ENCODE measurements around the gene INPP4A.
"Not testable (repeated sequence)": the region's sequence is repeated elsewhere in the genome, so short reads cannot be mapped to it uniquely, and the experiment has no call there.

INPP4A gene

DNA sequence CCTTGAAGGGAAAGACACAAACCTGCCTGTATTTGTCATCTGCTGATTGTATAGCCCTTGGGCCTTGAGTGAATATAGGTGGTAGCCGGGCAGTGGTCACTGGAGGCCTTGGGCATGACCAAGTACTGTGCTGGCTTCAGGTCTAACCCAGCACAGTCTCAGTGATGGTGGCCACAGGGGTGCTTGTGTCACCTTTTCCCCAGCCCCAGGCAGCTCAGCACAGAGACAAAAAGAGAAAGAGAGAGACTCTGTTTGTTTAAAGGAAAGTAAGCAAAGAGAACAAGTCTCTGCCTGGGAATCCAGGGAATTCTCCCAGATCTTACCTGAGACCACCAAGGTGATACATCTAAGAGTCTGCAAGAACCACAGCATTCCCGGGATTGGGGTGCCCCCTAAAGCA is 39.4 kb upstream of the INPP4A start:
- TF ChIP-seq, protein P1, sequence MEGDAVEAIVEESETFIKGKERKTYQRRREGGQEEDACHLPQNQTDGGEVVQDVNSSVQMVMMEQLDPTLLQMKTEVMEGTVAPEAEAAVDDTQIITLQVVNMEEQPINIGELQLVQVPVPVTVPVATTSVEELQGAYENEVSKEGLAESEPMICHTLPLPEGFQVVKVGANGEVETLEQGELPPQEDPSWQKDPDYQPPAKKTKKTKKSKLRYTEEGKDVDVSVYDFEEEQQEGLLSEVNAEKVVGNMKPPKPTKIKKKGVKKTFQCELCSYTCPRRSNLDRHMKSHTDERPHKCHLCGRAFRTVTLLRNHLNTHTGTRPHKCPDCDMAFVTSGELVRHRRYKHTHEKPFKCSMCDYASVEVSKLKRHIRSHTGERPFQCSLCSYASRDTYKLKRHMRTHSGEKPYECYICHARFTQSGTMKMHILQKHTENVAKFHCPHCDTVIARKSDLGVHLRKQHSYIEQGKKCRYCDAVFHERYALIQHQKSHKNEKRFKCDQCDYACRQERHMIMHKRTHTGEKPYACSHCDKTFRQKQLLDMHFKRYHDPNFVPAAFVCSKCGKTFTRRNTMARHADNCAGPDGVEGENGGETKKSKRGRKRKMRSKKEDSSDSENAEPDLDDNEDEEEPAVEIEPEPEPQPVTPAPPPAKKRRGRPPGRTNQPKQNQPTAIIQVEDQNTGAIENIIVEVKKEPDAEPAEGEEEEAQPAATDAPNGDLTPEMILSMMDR (conservative IDR thresholded peaks at IDR 0.05; ENCODE audit: control insufficient read depth, insufficient read depth, low read depth, low read length), result no peak
- H3K4me3 ChIP-seq (ENCODE audit: control insufficient read depth, low read depth, low read length), result no peak overlapping the region
- DNase-seq (ENCODE audit: low read depth), result no peak

DNA sequence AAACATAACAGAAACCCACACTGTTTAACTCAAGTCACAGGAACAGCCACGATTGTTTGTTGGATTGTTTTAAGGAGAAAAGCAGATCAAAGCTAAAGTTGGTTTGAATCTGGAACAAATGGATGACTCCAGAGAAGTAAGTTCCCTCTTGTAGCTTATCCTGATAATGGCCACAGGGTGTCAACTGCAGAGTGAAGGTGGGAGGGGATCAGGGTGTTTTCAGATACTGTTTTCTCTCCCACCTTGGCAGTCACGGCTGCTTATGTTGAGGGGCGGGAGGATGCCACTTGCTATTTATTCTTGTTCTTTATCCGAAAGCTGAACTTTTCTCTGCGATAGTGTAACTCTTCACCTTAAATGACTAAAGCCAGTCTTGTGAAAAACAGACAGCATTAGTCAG is 36.5 kb upstream of the INPP4A start:
- TF ChIP-seq, protein P1 (conservative IDR thresholded peaks at IDR 0.05; ENCODE audit: control insufficient read depth, insufficient read depth, low read depth, low read length), result no peak
- no peak for DNase-seq (ENCODE audit: low read depth)
- H3K4me3 ChIP-seq (ENCODE audit: control insufficient read depth, low read depth, low read length), result no peak overlapping the region

DNA sequence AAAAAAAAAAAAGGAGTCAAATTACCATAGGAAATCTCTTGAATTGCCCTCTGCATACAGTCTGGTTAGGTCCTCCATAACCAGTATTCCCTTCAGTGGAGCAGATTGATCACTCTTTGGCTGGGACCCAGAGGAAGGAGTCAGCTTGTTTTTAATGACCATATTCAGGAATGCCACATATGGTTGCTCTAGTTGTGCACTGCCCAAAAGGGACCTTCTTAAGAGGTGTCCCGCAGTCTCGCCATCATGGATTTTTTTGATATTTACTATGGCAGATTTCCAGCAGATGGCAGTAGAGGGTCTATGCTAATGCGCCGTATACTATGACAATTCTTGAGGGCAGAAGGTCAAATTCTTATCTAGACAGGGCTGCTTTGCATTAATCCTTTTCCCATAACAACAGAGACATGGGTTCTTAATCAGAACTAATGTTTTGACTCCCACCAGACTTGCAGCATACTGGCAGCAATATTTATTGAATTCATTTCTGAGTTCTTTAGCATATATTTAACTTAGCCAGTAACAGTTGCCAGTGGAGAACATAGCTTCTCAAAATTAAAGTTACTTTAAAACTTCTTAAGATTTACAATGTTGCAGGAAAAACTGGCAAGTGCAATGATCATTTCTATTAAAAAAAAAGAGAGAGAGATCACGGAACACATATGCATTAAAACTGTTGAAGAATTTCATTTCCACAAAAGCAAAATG is 31.8 kb upstream of the INPP4A start:
- H3K4me3 ChIP-seq (ENCODE audit: control insufficient read depth, low read depth, low read length), result no peak overlapping the region
- TF ChIP-seq, protein P1 (conservative IDR thresholded peaks at IDR 0.05; ENCODE audit: control insufficient read depth, insufficient read depth, low read depth, low read length), result peak; percentile 78
- DNase-seq (ENCODE audit: low read depth), result peak; percentile 66

DNA sequence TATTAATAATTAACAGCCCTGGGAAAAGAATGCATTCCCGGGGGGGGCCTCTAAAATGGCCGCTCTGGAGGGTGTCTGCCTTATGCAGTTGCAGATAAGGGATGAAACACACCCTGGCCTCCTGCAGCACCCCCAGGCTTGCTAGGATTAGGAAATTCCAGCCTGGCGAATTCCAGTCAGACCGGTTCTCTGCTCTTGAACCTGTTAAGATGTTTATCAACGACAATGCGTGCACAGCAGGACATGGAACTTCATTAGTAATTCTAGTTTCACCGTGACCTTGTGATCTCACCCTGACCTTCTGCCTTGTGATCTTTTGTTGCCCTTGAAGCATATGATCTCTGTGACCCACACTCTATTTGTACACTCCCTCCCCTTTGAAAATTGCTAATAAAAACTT is 30.4 kb upstream of the INPP4A start:
- not testable (repeated sequence) for DNase-seq (ENCODE audit: low read depth); H3K4me3 ChIP-seq (ENCODE audit: control insufficient read depth, low read depth, low read length)

DNA sequence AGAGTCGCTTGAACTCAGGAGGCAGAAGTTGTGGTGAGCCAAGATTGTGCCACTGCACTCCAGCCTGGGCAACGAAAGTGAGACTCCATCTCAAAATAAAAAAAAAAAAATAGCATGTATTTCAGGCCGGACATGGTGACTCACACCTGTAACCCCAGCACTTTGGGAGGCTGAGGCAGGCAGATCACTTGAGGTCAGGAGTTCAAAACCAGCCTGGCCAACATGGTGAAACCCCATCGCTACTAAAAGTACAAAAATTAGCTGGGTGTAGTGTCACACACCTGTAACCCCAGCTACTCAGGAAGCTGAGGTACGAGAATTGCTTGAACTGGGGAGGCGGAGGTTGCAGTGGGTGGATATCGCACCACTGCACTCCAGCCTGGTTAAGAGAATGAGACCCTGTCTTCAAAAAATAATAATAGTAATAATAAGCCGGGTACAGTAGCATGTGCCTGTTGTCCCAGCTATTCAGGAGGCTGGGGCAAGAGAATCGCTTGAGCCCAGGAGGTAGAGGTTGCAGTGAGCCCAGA is 28.9 kb upstream of the INPP4A start:
- H3K4me3 ChIP-seq (ENCODE audit: control insufficient read depth, low read depth, low read length); DNase-seq (ENCODE audit: low read depth): not testable (repeated sequence)

DNA sequence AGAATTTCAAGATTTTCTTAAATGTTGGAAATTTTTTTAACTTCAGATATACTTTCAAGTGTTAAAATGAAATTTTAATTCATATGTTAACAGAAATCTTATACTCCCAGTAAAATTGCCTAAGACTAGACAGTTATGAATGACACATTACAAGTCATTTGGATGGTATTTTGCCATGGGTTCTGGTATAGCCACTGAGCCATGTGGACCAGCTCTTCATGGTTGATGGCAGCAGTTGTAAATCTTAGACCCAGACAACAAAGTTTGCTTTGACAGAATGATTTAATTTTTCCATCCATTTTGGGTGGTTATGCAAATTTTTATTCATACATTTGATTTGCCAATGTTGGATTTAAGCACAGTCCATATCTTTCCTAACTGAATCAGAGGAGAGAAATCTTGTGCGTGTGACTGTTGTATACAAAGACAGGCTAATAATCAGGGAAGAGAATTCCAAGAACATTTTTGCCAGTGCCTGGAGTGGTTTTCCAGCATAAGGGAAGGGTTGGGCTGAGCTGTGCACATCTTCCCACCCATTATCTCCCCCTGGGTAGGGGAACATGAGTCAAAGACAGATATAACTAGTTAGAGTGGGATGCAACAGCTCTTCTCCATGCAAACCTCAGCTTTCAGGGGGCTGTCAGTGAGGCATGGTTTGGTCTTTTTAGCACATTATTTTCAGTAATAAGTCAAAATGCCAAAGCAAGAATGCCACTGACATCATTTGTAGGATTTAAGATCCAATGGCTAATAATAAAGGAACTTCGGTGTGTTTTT is 28.1 kb upstream of the INPP4A start:
- H3K4me3 ChIP-seq (ENCODE audit: control insufficient read depth, low read depth, low read length), result no peak overlapping the region
- no peak for DNase-seq (ENCODE audit: low read depth)
- TF ChIP-seq, protein P1 (conservative IDR thresholded peaks at IDR 0.05; ENCODE audit: control insufficient read depth, insufficient read depth, low read depth, low read length), result no peak

DNA sequence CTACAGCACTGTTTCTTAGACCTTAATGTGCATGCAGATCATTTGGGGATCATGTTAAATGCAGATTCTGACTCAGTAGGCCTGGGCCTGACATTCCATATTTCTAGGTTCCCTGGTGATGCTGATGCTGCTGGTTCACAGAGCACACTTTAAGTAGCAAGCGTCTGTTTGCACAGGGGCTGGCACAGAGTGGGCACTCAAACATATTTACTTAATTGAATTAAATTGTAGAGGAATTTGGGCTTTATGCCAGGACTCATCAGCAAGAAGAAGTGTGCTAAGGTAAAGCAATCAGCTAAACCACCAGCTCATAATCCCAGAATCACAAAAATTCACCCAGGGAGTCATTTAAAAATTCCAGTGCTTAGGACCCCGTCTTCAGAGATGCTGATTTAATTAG is 25.1 kb upstream of the INPP4A start:
- TF ChIP-seq, protein P1 (conservative IDR thresholded peaks at IDR 0.05; ENCODE audit: control insufficient read depth, insufficient read depth, low read depth, low read length), result no peak
- H3K4me3 ChIP-seq (ENCODE audit: control insufficient read depth, low read depth, low read length), result no peak overlapping the region
- no peak for DNase-seq (ENCODE audit: low read depth)

Data from fibroblast of mammary gland (primary cell).